ENCODE measurements around the gene THOP1.

DNA sequence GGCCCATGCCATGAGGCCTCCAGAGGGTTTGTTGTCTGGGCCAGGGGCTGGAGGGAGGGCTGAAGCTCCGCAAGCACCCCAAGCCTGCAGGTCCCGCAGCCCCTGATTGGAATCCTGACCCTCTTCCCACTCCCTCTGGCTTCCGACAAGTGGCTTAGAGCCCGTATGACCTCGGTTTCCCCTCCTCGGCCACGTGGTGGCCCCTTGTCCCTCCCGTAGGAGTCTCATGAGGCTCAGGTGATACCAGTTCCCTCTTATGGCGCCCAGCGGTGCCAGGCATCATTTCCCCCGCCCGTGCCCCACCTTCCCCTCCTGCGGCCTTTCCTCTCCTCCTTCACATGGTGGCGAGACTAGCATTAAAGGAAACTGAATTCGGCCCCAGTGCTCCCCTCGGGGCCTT is 6.1 kb downstream of the THOP1 start:
- TF ChIP-seq, protein P1, sequence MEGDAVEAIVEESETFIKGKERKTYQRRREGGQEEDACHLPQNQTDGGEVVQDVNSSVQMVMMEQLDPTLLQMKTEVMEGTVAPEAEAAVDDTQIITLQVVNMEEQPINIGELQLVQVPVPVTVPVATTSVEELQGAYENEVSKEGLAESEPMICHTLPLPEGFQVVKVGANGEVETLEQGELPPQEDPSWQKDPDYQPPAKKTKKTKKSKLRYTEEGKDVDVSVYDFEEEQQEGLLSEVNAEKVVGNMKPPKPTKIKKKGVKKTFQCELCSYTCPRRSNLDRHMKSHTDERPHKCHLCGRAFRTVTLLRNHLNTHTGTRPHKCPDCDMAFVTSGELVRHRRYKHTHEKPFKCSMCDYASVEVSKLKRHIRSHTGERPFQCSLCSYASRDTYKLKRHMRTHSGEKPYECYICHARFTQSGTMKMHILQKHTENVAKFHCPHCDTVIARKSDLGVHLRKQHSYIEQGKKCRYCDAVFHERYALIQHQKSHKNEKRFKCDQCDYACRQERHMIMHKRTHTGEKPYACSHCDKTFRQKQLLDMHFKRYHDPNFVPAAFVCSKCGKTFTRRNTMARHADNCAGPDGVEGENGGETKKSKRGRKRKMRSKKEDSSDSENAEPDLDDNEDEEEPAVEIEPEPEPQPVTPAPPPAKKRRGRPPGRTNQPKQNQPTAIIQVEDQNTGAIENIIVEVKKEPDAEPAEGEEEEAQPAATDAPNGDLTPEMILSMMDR (IDR thresholded peaks at IDR 0.05) = no peak
- no peak for TF ChIP-seq POLR2A (IDR thresholded peaks at IDR 0.05)

Data from thyroid gland (tissue), 4 donors.